Activated naive CD8-positive, alpha-beta T cell treated with anti-CD3 and anti-CD28 coated beads, Interleukin-2, amount 10 ng/mL, durations not matched to agents 7 days and 5 days (primary cell): Measurements from ENCODE around the gene LDLRAD4. TPM values are rescaled to one million over a fixed set of nuclear protein-coding genes. Genes with fewer than 3 reads are reported as not detected.

ENCODE experiments used
- ATAC-seq: fragments of 150-1000 bp; cut with Tn5 transposase; one replicate; pipeline ENCODE4 v1.10.0; 2021; ENCODE audit warnings: low read depth, moderate library complexity
- POLR2A ChIA-PET: fragments of 350-600 bp; sonication (Branson Sonifier 250); formaldehyde crosslinking; loops from one replicate; lab custom pipeline; 2021; ENCODE audit warnings: antibody characterized with exemption; lab: Charles Lee
- DNase-seq: peaks from one replicate; pipeline ENCODE4 v3.0.0; 2021
- H3K27ac Mint-ChIP-seq: one replicate; pipeline ENCODE4 v1.8.0; 2022; ENCODE audit warnings: mild to moderate bottlenecking, mixed read lengths
- H3K27me3 Mint-ChIP-seq: one replicate; pipeline ENCODE4 v1.8.0; 2022; ENCODE audit warnings: mild to moderate bottlenecking, moderate library complexity, mixed read lengths
- H3K36me3 Mint-ChIP-seq: one replicate; pipeline ENCODE4 v1.8.0; 2021; ENCODE audit warnings: mild to moderate bottlenecking, mixed read lengths
- H3K4me1 Mint-ChIP-seq: one replicate; pipeline ENCODE4 v1.8.0; 2021; ENCODE audit warnings: mixed read lengths
- H3K4me3 Mint-ChIP-seq: one replicate; pipeline ENCODE4 v1.8.0; 2022; ENCODE audit warnings: mild to moderate bottlenecking, moderate library complexity, mixed read lengths
- H3K9me3 Mint-ChIP-seq: one replicate; pipeline ENCODE4 v1.8.0; 2021; ENCODE audit warnings: mixed read lengths
- total RNA-seq, 2 experiments: library from RNA; stranded (reverse); gene quantifications; one replicate each; pipeline ENCODE4 v1.2.3, GENCODE V29; 2021

LDLRAD4 gene
- total RNA-seq, 2 experiments from 2014 or later: 40.3 to 44.3 TPM

DNA sequence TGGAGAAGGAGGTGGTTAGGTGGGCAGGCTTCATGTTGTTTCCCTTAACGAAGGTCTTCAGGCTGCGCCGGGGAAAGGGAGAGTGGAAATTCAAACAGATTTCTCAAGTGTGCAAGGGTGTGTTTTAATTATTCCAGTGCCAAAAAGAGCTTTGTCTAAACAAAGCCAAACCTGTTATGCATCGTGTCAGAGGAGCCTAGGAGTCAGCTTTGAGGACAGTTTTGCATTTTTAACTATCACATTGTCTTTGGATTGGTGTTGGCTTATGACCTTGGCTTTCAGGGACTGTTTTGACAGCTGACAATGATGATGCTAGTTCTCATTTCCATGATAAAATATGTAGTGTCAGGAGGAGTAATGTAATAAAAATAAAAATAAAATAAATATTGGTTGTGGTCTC is 144.8 kb downstream of the LDLRAD4 start:
- H3K27me3 Mint-ChIP-seq: no peaks in the 10 kb centered on the region
- peaks cover 5% of the 10 kb centered on the region for H3K4me1 Mint-ChIP-seq
- DNase-seq: no peak
- H3K4me3 Mint-ChIP-seq: no peak overlapping the region
- POLR2A ChIA-PET: interaction anchor here (1.2 kb wide), 1 partner anchor 10 kb away, joined by 3 read pairs; no protein-coding TSS in a partner anchor
- no peaks in the 10 kb centered on the region for H3K9me3 Mint-ChIP-seq
- no peak for ATAC-seq
- H3K36me3 Mint-ChIP-seq: no peaks in the 10 kb centered on the region
- H3K27ac Mint-ChIP-seq: no peak overlapping the region

DNA sequence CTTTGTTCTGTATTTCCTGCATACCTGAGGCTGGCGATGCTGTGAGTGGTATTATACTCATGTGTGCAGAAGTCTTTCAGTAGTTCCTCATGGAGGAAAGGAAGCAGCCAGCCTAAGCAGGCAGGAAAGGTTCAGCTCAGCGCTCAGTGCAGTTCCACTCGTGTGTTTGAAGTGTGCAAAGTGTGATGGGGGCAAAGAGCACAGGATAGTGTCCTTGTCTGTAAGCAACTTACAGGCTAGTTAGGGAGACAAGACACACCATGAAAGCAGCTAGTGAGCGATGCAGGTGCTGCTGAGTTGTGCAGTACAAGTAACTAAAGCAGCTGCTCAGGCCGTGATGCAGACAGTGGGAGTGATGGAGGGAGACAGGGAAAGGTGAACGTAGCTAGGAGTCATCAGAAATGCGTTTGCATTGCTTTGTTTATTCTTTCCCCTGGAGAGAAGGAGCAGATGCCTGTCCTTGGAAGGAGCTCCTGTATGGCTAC is 146.2 kb downstream of the LDLRAD4 start:
- Mint-ChIP-seq H3K4me3 (no peak overlapping the region), H3K4me1 (peaks cover 7% of the 10 kb centered on the region), H3K36me3 (no peaks in the 10 kb centered on the region), H3K27ac (no peak overlapping the region), H3K9me3 (no peaks in the 10 kb centered on the region), H3K27me3 (no peaks in the 10 kb centered on the region)
- ATAC-seq: no peak
- POLR2A ChIA-PET: no interaction called here
- DNase-seq: no peak

DNA sequence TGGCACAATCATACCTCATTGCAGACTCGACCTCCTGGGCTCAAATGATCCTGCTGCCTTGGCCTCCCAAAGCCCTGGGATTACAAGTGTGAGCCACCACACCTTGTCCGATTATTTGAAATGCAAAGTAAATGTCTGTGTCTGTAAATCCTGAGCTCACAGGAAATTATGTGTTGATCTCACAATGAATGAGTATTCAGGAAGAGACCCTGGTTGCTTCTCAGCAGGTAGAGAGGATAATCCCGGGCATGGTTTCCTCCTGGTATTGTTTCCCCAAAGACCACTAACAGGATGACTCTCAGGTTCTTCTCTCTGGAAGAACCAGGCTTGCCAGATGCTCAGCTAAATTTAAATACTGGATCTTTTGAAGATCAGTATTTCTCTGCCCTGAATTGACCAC is 147.6 kb downstream of the LDLRAD4 start:
- no peaks in the 10 kb centered on the region for H3K36me3 Mint-ChIP-seq
- no peak overlapping the region for H3K27ac Mint-ChIP-seq
- no peaks in the 10 kb centered on the region for H3K9me3 Mint-ChIP-seq
- POLR2A ChIA-PET: no interaction called here
- no peak overlapping the region for H3K4me3 Mint-ChIP-seq
- DNase-seq (no peak), ATAC-seq (no peak)
- H3K27me3 Mint-ChIP-seq: no peaks in the 10 kb centered on the region
- H3K4me1 Mint-ChIP-seq: peaks cover 11% of the 10 kb centered on the region

DNA sequence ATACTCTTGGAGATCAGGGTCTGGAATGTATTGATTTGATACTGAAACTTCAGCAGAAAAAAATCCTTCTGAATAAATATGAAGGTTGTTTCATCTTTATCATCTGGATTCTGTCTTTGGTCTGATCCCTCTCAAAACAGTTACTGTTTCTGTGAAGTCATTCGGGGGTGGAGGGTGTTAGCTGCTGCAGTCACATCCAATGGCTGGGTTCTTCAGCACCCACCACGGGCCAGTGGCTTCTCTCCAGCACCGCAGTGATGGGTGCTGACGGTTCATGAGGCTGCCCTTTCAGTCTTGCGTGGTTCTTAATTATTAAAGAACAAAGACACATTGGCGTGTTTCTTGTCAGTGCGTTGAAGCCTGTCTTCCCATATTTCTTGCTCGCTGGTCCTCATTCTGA is 148.0 kb downstream of the LDLRAD4 start:
- no peak overlapping the region for H3K4me3 Mint-ChIP-seq
- H3K4me1 Mint-ChIP-seq: peaks cover 11% of the 10 kb centered on the region
- no peak overlapping the region for H3K27ac Mint-ChIP-seq
- no peaks in the 10 kb centered on the region for H3K36me3 Mint-ChIP-seq
- DNase-seq: no peak
- H3K9me3 Mint-ChIP-seq: no peaks in the 10 kb centered on the region
- H3K27me3 Mint-ChIP-seq: no peaks in the 10 kb centered on the region
- POLR2A ChIA-PET: no interaction called here
- no peak for ATAC-seq

DNA sequence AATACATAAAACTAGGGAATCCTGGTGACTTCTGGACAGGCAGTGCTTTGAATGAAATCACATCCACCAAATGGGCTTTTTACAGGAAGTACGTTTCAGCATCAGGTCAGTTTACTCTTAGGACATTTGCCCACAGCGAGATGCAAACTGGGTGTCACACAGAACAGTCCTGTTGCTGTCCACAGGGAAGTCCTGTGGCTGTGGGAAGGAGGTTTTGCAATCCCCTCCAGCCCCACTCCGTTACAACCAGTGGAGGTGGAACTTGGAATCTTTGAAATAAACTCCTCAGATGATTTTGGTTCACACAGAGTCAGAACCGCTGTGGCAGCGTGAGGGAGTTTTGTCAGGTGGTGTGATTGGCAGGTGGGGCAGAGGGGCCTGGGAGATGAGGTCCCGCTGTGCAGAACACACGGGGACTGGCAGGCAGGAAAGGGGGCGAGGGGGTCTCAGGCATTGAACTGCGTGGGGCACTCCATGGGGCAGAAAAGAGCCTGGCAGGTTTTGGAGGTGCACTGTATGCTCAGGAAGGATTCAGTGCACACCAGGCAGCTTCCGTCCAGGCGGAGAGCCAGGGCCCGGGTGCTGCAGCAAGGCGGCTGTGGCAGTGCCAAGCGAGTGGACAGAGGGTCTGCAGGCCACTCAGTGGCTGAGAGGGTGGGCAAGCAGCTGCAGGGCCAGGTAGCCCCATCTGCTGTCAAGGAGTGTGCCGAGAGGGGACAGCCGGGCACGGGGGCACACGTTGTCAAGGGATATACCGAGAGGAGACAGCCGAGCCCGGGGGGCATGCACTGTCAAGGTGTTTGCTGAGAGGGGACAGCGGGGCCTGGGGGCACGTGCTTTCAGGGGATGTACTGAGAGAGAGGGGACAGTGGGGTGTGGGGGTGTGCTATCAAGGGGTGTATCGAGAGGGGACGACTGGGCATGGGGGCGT is 148.7 kb downstream of the LDLRAD4 start:
- DNase-seq (no peak), ATAC-seq (no peak)
- POLR2A ChIA-PET: no interaction called here
- Mint-ChIP-seq H3K36me3 (no peaks in the 10 kb centered on the region), H3K4me3 (no peak overlapping the region), H3K9me3 (no peaks in the 10 kb centered on the region), H3K27ac (peak overlapping the region; percentile 52), H3K27me3 (no peaks in the 10 kb centered on the region), H3K4me1 (peaks cover 17% of the 10 kb centered on the region)

DNA sequence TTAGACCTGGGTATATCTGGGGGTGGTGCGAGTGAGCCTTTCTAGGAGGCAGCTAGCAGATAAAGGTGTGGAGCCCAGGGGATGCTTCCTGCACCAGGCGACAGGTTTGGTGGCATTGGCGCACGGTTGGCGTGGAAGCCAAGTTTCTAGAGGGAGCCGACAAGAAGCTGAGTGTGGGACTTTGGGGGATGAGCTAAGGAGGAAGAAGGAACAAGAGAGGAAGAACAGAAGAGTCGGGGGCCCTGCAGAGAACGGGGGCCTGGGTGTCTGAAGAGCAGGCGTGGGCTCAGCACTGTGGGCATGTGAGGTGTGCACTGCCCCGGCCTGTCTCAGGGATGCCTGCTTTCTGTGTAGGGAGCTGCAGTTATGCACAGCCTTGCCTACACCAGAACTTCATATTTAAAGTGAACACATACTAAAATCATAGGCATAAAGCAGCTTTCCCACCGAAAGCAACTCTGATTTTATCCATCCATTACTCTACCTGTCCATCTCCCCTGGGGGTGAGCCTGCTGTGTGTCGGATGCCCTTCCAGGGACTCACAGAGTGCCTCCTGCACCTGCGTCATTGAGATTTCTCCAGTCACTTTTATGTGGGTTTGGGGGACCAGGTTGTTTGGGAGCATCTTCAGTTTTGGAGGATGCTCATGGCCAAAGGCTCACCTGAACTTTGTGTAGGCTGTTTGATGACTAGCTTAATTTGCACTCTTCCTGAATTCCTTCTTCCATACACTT is 149.7 kb downstream of the LDLRAD4 start:
- Mint-ChIP-seq H3K4me3 (no peak overlapping the region), H3K27ac (no peak overlapping the region), H3K36me3 (no peaks in the 10 kb centered on the region), H3K27me3 (no peaks in the 10 kb centered on the region), H3K9me3 (no peaks in the 10 kb centered on the region), H3K4me1 (peaks cover 19% of the 10 kb centered on the region)
- ATAC-seq: no peak
- POLR2A ChIA-PET: no interaction called here
- no peak for DNase-seq

DNA sequence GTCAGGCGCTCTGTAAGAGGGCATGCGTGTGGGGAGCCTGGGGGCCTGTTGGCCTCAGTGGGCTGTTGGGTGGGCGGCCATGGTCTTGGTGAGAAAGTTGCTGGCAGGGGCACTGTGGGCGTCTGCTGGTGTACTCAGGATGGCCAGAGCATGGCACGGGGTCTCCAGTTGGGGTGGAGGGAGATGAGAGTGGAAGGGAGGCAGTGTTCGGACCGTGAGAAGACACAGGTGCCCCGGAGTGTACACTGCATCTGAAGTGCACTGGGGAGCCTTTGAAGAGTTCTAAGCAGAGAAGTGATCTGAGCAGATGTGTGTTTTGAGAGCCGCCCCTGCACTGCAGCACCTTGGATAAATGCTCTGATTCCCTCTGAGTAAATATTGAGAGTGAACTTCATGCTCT is 150.8 kb downstream of the LDLRAD4 start:
- ATAC-seq (no peak), DNase-seq (no peak)
- Mint-ChIP-seq H3K27ac (no peak overlapping the region), H3K9me3 (no peaks in the 10 kb centered on the region), H3K36me3 (no peaks in the 10 kb centered on the region), H3K4me3 (no peak overlapping the region), H3K4me1 (peaks cover 19% of the 10 kb centered on the region), H3K27me3 (no peaks in the 10 kb centered on the region)
- POLR2A ChIA-PET: no interaction called here

DNA sequence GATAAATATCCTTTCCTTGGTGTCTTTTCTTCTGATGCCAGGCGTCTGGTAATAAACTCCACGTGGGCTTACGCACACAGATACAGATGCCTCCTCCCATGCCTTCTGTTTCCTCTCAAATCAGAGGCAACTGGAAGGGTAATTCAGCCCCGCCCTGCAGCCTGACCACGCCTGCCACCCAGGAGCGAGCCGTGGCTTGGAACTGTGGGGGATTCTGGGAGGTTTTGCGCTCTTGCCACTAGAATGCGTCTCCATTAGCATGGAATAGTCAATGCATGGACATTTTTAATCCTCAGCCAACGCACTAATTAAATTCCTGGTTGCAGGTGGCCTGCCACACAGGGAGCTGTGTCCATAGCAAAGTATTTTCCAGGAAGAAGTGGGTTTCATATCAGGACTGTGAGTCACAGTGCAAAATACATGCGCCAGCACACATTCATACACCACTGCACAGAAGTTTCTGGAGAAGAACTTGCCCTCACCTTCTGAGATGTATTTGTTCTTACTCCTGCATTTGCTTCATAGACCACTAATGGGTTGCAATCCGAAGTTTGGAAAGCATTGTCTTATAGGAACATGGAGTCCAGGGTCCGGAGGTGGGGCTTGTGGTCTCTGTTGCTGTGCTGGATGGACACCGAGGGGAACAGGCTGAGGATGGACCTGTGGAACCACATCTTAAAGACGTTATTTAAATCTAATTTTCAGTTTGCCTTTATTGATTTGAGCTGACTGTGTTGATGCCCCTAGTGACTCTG is 151.4 kb downstream of the LDLRAD4 start:
- H3K27me3 Mint-ChIP-seq: no peaks in the 10 kb centered on the region
- H3K4me1 Mint-ChIP-seq: peaks cover 19% of the 10 kb centered on the region
- H3K27ac Mint-ChIP-seq: no peak overlapping the region
- DNase-seq (no peak), ATAC-seq (no peak)
- POLR2A ChIA-PET: no interaction called here
- no peak overlapping the region for H3K4me3 Mint-ChIP-seq
- H3K36me3 Mint-ChIP-seq: no peaks in the 10 kb centered on the region
- H3K9me3 Mint-ChIP-seq: no peaks in the 10 kb centered on the region

DNA sequence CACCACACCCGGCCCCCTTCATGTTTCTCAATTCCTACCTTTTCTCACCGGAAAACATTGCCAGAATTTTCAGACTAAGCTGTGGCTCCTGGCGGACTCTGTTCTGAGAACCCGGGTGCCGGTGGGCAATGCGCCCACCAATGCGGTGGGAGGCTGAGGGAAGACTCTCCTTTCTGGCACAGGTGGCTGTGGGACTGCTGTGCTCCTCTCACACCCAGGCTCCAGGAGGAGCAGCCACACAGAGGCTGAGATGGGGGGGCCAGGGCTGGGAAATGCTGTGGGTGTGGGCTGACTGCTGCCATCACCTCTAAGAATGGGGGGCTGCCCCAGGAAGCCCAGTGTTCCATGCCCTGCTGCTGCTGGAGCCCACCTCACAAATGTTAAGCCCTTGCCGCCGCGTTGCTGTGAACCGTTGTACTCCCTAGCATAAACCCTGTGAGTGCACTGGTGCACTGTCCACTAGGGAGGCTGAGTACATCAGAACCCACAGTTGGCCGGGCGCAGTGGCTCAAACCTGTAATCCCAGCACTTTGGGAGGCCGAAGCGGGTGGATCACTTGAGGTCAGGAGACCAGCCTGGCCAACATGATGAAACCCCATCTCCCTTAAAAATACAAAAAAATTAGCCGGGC is 152.6 kb downstream of the LDLRAD4 start:
- ATAC-seq (no peak), DNase-seq (no peak)
- no peaks in the 10 kb centered on the region for H3K9me3 Mint-ChIP-seq
- no peak overlapping the region for H3K27ac Mint-ChIP-seq
- POLR2A ChIA-PET: no interaction called here
- no peak overlapping the region for H3K4me3 Mint-ChIP-seq
- H3K27me3 Mint-ChIP-seq: no peaks in the 10 kb centered on the region
- H3K36me3 Mint-ChIP-seq: no peaks in the 10 kb centered on the region
- H3K4me1 Mint-ChIP-seq: peaks cover 29% of the 10 kb centered on the region

DNA sequence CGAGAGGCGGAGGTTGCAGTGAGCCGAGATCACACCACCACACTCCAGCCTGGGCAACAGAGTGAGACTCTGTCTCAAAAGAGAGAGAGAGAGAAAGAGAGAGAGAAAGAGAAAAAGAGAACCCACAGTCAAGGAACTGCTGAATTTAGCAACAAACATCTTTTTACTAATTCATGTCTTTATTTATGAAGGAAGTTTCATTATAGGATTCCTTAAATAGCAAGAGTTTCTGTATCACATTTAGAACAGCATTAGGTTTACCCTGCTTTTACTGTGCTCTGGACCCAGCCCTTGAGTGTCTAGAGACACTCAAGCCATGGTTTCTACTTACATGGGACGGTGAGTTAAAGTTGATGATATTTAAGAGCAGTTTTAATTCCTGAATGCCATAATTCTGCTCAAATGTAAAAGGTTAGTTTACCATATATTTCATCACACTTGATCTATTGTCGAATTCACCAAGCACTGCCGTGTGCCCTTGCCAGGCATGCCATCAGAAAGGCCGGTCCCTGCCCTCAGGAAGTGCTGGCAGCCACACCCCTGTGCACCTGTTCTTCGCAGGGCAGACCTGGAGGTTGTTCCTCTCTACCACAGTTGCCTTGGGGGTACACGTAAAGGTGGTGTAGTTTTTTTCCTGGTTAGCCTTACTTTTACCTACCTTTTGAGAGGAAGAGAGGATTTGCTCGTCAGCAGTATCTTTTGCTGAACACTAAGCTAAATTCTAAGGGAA is 153.3 kb downstream of the LDLRAD4 start:
- H3K9me3 Mint-ChIP-seq: no peaks in the 10 kb centered on the region
- DNase-seq: no peak
- peaks cover 37% of the 10 kb centered on the region for H3K4me1 Mint-ChIP-seq
- POLR2A ChIA-PET: no interaction called here
- no peak overlapping the region for H3K27ac Mint-ChIP-seq
- no peaks in the 10 kb centered on the region for H3K36me3 Mint-ChIP-seq
- H3K4me3 Mint-ChIP-seq: no peak overlapping the region
- no peaks in the 10 kb centered on the region for H3K27me3 Mint-ChIP-seq
- ATAC-seq: no peak

DNA sequence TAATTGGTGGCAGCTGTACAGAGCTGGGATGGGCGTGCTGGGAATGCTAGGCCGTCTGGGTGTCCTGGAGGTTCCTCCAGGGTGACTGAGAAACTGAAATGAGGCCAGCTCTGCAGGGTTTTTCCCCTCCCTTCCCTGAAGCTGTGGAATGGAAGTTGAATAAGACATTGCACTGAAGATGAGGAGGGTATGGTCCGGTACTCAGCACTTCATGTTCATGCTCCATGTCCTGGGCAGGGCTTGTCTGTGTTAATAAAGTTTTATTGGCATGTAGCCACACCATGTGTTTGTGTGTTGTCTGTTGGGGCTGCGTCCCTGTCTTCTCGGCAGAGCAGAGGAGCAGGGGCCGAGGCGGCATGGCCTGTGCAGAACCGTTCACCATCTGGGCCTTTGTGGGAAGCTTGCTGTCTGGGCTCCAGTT is 154.0 kb downstream of the LDLRAD4 start:
- Mint-ChIP-seq H3K27ac (no peak overlapping the region), H3K9me3 (no peaks in the 10 kb centered on the region), H3K4me1 (peaks cover 44% of the 10 kb centered on the region), H3K27me3 (no peaks in the 10 kb centered on the region), H3K4me3 (no peak overlapping the region), H3K36me3 (no peaks in the 10 kb centered on the region)
- no peak for ATAC-seq
- POLR2A ChIA-PET: no interaction called here
- DNase-seq: no peak

DNA sequence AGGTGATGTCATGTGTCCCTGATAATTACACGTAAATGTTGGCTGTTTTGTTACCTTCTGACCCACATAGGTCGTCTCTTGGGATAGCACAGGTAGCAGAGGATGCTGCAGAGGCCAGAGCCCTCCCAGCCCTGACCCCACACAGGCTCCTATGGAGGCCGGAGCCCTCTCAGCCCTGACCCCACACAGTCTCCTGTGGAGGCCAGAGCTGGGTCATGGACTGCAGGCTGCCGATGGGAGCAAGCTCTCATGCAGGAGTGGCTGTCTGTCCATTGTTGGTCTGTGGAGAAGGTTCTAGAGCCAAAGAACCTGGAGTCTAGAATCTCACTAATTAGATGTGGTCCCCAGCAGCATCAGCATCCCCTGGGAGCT is 155.5 kb downstream of the LDLRAD4 start:
- no peaks in the 10 kb centered on the region for H3K27me3 Mint-ChIP-seq
- H3K9me3 Mint-ChIP-seq: no peaks in the 10 kb centered on the region
- ATAC-seq: no peak
- POLR2A ChIA-PET: no interaction called here
- H3K36me3 Mint-ChIP-seq: no peaks in the 10 kb centered on the region
- H3K27ac Mint-ChIP-seq: no peak overlapping the region
- H3K4me3 Mint-ChIP-seq: no peak overlapping the region
- no peak for DNase-seq
- peaks cover 54% of the 10 kb centered on the region for H3K4me1 Mint-ChIP-seq
